Spleen (tissue), 7 donors: ENCODE measurements around the gene DDRGK1.

Experiments
- CTCF ChIP-seq, 11 experiments: fragments of 200-600 bp in 7 of 11; fragments of 450-650 bp in 4 of 11; sonication (generic) in 4 of 11; IDR thresholded peaks in 8 of 11; conservative IDR thresholded peaks in 3 of 11; 1 replicate in 7 of 11; 2 replicates in 4 of 11; pipeline versions ENCODE4 v1.4.0 to v1.8.0; 2016 to 2021; ENCODE audit warnings: antibody characterized with exemption in 11 of 11, inconsistent platforms in 4 of 11, mild to moderate bottlenecking in 1 of 11
- POLR2A ChIP-seq, 3 donors: fragments of 450-650 bp; IDR thresholded peaks; one replicate each; pipeline ENCODE4 v1.5.1; 2017; ENCODE audit warnings: antibody characterized with exemption in 3 of 3, mild to moderate bottlenecking in 1 of 3
- POLR2AphosphoS5 ChIP-seq, 3 donors: sonication (generic); formaldehyde crosslinking; IDR thresholded peaks; one replicate each; pipeline ENCODE4 v1.5.1; 2017; ENCODE audit warnings: antibody characterized with exemption in 3 of 3
- donor health status: DM: no; HTN: no; CAD: no; lungs with moderate emphysema.
- donor health status: DM: no; HTN: no; CAD: no.
- donor health status: DM: no; HTN: no; CAD: no.

- TF ChIP-seq CTCF (IDR thresholded peaks at IDR 0.05 in 8 of 11, conservative IDR thresholded peaks at IDR 0.05 in 3 of 11) (no peak), POLR2A (IDR thresholded peaks at IDR 0.05) (no peak), POLR2AphosphoS5 (IDR thresholded peaks at IDR 0.05) (no peak)
Measured at GRCh38 chr20:3208786-3209256, 4.3 kb upstream of the DDRGK1 start.
